Neural cell (in vitro differentiated cells): ENCODE measurements around the gene SNAP25.

Experiments used
- TAF1 ChIP-seq: IDR thresholded peaks from 2 replicates; pipeline ENCODE4 v1.6.1; 2012; ENCODE audit warnings: low read depth
- TF ChIP-seq, protein P1 (sequence below): fragments of 450-650 bp; IDR thresholded peaks from 2 replicates; pipeline ENCODE4 v1.5.1; 2014; ENCODE audit warnings: antibody characterized with exemption, mild to moderate bottlenecking, moderate library complexity; ENCODE audit not compliant: poor library complexity, severe bottlenecking

DNA sequence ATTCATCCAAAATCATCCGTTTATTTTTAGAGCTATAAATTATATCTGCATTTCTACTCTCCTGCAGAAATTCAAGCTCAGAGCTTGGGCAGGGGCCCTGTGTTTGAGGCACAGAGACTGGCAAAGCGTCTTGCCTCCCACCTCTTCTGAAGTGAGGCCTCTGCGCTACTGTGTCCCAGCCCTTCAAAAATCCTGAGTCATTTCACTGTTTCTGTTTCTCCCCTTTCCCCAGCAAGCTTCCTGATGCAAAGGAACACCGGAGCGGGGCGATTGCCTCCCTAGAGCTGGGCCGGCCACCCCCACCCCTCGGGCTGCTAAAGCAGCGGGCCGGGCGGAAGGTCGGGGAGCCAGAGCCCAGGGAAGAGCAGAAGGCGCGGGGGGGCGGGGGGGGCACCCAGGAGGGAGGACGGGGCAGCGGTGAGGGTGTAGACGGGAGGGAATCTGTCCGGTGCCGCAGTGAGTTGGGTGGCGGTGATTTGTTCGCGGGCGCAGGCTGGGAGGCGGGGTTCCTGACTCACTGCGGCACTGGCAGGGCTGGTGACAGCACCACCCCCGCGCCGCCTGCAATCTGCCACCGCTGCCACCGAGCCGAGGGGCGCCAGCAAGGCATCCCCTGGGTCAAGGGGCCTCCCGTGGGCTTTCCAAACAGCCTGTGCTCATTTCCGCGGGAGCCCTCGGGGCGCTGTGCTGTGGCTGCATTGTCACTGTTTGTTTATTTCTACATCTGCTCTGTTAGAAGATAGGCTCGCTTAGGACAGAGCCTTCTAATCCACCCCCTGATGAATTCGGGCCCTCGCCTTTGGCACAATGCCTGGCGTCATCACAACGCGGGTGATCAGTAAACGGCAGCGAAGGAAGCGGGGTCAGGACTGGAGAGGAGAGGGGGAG, 46.5 kb upstream of the SNAP25 start:
- no peak for TF ChIP-seq TAF1
- TF ChIP-seq, protein P1, sequence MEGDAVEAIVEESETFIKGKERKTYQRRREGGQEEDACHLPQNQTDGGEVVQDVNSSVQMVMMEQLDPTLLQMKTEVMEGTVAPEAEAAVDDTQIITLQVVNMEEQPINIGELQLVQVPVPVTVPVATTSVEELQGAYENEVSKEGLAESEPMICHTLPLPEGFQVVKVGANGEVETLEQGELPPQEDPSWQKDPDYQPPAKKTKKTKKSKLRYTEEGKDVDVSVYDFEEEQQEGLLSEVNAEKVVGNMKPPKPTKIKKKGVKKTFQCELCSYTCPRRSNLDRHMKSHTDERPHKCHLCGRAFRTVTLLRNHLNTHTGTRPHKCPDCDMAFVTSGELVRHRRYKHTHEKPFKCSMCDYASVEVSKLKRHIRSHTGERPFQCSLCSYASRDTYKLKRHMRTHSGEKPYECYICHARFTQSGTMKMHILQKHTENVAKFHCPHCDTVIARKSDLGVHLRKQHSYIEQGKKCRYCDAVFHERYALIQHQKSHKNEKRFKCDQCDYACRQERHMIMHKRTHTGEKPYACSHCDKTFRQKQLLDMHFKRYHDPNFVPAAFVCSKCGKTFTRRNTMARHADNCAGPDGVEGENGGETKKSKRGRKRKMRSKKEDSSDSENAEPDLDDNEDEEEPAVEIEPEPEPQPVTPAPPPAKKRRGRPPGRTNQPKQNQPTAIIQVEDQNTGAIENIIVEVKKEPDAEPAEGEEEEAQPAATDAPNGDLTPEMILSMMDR: no peak
